Inflammatory macrophage treated with lipopolysaccharide for 4 hours (primary cell): ENCODE data around the gene FBXL19.

Experiments
- DNase-seq: peaks from one replicate; pipeline ENCODE4 v3.0.0-alpha.2; 2020

FBXL19 gene

DNA sequence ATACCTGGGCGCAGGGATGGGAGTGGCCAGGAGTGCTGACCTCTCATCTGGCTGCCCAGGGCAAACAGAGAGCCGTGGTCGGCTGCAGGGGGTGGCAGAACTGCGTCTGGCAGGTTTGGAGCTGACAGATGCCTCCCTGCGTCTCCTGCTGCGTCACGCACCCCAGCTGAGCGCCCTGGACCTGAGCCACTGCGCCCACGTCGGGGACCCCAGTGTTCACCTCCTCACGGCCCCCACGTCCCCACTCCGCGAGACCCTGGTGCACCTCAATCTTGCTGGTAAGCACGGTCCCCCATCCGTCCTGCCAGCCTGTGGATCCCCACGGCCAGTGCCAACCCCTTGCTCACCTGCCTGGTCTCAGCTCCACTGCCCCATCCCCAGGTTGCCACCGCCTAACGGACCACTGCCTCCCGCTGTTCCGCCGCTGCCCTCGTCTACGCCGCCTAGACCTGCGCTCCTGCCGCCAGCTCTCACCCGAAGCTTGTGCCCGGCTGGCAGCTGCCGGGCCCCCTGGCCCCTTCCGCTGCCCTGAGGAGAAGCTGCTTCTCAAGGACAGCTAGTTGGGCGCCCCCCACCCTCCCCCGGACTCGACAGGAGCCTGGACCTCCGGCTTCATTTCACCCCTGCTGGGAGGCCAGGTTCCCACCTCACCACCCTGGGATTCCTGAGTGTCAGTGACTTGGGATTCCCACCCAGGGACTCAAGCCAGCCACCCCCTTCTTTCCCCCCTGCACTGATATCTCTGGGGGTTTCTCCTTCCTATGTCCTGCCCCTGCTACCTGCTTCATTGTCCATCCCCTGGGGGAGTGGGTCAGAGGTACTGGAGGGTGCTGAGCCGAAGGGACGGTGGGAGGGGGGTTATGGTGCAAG, 23.5 kb downstream of the FBXL19 start:
- no peak for DNase-seq

- DNase-seq, result no peak
These were observed 24.1 kb downstream of the FBXL19 start for GRCh38 chr16:30947541-30947858.

DNA sequence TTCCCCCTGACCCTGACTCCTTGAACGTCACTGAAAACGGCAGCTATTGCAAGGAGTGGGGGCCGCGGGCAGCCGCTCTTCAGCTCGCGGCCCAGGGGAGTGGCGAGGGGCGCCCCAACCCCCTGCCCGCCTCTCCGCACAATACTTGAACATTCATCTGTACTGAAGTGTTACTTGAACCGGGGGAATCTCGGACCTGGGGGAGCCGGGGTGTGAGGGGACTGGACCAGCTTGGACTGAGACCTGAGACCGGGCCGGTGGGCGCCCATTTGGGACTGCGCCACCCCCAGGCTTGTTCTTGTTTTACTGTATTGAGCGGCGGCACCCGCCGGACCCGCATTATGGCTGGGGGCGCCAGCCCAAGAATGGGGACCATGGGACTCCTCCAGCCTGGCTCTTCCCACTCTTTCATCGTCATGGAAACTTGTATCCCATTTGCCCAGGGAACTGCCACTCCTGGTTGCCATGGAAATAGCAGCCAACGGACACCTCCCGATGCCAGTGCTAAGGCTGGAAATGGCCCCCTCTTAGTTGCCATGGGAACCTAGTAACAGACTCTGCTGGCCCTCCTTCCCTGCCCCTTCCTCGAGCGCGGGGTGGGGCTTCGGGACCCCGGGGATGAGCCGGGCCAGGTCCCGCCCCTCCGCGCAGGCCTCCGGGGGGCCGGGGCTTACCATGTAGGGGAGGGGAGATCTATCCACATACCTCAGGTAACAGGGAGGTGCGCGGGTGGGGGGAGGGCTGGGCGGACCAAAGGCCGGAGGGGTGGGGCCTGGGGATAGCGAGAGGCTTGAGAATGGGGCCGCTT, 24.7 kb downstream of the FBXL19 start:
- DNase-seq, result peak; percentile 63

GRCh38 chr16:30948667-30949649, 25.6 kb downstream of the FBXL19 start, which contains the start of gene ORAI3:
ORAI3 (plus strand) TSS chr16:30949068; CDS start chr16:30949290, 222 bp downstream.
- peak; percentile 83 for DNase-seq

DNA sequence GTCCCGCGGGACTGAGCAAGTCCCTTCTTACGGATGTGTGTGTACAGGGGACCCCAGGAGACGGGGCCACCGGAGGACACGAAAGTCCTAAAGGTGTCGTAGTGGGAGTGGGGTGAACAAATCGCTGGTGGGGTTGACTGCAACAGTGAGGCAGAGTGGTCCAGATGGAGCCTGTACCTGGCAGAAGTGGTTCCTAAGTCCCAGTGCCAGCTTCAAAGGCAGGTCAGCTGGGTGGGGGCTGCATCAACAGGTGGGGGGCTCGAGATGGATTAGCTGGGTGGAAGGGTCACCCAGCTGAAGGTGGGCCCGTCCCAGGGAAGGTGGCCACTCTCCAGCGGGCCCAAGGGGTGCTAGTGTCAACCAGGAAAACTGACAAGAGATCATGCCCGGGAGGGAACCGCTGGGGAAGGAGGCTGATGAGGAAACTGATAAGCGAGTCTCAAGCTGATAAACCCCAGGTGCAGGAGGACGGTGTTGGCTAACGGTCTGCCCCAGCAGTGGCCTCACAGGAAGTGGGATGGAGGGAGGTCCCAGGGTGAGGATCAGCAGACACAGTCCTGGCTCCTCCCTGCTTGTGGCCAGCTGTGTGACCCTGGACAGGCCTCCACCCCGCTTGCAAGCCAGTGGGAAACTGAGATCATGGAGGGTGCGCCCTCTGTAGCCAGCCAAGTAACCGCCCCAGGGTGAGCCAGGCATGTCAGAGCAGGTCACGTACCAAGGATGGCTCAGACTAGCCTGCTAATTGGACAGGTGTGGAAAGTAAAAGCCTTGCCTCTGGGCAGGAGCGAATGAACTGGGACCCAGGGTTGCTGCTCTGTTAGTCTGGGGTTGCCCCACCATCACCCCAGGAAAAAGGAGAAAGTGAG, 26.5 kb downstream of the FBXL19 start:
- DNase-seq, result peak; percentile 90

GRCh38 chr16:30950516-30951065, 27.2 kb downstream of the FBXL19 start:
- no peak for DNase-seq

GRCh38 chr16:30951193-30951592, 27.8 kb downstream of the FBXL19 start:
- no peak for DNase-seq

DNA sequence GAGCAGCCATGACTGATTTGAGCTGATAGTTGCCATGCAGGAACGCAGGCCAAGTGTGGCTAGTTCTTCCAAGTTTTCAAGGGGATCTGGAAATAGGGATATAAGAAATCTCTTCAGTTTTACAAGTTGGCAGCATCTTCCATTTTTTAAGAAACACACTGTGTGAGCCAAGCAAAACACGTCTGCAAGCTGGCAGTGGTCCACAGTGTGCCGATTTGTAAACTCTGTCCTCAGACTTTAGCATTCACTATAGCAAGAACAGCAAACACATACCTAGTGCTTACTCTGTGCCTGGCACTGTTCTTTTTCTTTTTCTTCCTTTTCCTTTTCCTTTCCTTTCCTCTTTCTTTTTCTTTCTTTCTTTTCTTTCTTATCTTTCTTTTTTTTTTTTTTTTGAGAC, 28.4 kb downstream of the FBXL19 start:
- DNase-seq, result no peak

GRCh38 chr16:30953111-30953510, 29.7 kb downstream of the FBXL19 start:
- DNase-seq, result no peak

DNA sequence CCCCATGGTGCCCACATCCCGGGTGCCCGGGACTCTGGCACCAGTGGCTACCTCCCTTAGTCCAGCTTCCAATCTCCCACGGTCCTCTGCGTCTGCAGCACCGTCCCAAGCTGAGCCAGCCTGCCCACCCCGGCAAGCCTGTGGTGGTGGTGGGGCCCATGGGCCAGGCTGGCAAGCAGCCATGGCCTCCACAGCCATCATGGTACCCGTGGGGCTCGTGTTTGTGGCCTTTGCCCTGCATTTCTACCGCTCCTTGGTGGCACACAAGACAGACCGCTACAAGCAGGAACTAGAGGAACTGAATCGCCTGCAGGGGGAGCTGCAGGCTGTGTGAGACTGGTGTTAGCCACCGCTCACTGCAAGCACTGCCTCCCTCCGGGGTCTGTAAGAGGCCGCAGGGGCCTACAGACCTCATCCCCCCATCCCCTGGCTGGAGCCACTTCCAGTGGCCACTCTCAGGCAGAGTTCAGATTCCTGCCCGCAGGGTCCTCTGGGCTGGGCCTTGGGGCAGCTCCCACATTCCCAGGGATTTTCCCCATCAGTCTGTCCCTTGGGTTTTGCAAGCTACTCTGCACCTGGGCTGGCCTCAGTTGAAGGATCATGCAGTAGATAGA, 30.2 kb downstream of the FBXL19 start:
- DNase-seq, result peak; percentile 73

- DNase-seq, result no peak
These were observed 31.6 kb downstream of the FBXL19 start for GRCh38 chr16:30954993-30955392.

GRCh38 chr16:30956601-30957455, 33.5 kb downstream of the FBXL19 start:
- DNase-seq, result peak; percentile 82

DNA sequence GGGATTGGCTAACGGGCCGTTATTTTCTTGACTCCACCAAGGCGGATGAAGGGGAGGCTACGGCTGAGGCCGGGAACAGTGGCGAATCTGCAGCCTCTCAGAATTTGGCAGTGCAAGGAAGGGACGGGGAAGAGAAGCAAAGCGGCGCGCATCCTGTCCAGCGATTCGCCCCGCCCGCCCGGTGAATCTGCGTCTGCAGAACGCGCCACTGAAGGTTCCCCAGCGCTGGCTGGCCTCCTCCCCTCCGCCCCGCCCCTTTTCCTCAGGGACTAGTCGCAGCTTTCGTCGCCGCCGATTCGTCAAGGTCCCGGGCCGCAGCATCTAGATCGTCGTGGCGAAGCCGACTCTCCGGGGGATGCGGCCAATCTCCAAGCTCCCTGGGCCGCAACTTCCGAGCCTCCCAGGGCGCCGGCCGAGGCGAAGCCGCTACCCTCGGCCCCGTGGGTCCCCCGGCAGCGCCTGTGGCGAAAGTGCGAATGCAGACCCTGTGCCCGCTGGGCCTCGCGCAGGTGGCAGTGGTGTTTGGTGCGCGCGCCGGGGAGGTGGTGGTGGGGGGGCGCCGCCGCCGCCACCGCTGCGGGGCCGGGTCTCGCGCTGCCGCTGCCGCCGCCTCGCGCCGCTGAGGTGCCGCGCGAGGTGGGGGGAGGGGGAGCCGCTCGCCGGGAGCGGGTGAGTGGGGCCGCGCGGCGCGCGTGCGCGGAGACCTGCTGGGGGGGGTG, 34.2 kb downstream of the FBXL19 start, which contains the start of gene SETD1A:
Gene SETD1A (plus strand): TSS at position 299 of the 719 bp plus-strand sequence. CDS start 978 bp downstream, outside the sequence.
- DNase-seq, result peak; percentile 96

DNA sequence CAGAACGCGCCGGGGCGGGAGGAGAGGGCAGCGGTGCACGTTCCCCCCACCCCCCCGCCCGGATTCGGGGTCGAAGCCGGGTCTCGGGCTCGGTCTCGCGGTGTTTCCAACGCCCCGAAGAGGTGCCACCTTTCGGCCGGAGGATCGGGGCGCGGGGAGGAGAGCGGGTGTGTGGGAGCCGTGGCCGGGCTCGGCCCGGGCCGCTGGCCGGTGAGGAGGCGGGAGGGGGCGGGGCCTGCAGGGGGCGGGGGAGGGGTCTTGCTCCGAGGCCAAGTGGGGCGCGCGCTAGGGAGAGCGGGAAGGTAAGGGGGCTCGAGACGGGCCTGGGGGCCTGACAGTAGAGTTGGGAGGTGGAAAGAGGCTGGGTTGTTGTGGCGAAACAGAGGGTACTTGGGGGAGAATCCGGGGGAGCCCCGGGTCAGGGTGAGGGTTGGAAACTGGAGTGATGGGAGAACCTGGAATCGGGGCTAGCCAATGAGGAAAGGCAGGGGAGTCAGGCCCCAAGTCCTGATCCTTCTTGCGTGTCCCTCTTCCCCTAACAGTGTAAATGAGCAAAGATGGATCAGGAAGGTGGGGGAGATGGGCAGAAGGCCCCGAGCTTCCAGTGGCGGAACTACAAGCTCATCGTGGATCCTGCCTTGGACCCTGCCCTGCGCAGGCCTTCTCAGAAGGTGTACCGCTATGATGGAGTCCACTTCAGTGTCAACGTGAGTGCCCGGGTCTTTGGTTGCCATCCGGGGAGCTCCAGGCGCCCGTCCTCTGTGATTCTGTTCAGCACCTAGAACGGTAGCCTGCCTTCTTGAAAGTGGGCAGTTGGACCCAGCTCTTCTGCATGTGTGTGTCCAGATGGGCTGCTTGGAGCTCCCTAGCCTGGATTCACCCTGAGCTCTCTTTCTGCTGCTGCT, 35.1 kb downstream of the FBXL19 start:
- DNase-seq, result peak; percentile 45

- DNase-seq, result no peak
These were observed 38.0 kb downstream of the FBXL19 start for GRCh38 chr16:30961384-30961783.

GRCh38 chr16:30963925-30964511, 40.6 kb downstream of the FBXL19 start:
- DNase-seq, result no peak

GRCh38 chr16:30964574-30965226, 41.3 kb downstream of the FBXL19 start:
- DNase-seq, result peak; percentile 79
